GM10266 (cell line): ENCODE measurements around the gene ANKRD35.

Experiments
- DNase-seq: peaks from one replicate; pipeline ENCODE4 v3.0.0; 2012; ENCODE audit errors: extremely low spot score
- TF ChIP-seq, protein P1 (sequence below): IDR thresholded peaks from 2 replicates; pipeline ENCODE4 v1.5.1; 2012; ENCODE audit warnings: mild to moderate bottlenecking, low read depth; ENCODE audit not compliant: control insufficient read depth, insufficient read depth; ENCODE audit errors: missing control alignments

The ANKRD35 gene

DNA sequence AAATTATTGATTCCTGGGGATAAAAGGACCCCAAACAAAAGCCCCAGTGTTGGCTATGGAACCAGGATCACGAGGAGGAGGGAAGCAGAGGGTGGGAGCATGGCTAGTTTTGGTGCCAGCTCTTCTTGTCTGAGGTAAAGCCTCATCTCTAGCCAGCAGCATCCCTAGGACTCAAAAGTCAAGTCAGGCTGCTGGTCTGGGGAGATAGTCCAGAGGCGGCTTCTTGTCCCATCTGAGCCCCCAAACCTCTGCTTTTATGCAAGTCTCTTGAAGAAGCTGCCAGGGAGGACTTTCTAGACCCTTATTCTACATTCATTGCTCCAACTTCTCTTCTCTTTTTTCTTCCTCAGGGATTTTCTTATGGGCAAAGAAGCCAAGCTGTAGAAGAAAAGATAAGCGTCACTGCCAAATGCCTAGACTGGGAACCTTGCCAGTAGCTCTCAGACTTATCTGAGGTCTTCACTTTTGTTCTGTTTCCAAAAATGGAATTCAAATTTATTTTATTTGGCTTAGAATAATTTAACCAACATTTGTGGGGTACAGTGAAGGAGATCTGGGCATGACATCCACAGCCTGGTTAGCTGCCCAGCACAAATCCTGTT is 6.9 kb upstream of the ANKRD35 start:
- TF ChIP-seq, protein P1, sequence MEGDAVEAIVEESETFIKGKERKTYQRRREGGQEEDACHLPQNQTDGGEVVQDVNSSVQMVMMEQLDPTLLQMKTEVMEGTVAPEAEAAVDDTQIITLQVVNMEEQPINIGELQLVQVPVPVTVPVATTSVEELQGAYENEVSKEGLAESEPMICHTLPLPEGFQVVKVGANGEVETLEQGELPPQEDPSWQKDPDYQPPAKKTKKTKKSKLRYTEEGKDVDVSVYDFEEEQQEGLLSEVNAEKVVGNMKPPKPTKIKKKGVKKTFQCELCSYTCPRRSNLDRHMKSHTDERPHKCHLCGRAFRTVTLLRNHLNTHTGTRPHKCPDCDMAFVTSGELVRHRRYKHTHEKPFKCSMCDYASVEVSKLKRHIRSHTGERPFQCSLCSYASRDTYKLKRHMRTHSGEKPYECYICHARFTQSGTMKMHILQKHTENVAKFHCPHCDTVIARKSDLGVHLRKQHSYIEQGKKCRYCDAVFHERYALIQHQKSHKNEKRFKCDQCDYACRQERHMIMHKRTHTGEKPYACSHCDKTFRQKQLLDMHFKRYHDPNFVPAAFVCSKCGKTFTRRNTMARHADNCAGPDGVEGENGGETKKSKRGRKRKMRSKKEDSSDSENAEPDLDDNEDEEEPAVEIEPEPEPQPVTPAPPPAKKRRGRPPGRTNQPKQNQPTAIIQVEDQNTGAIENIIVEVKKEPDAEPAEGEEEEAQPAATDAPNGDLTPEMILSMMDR, result no peak
- DNase-seq, result no peak

DNA sequence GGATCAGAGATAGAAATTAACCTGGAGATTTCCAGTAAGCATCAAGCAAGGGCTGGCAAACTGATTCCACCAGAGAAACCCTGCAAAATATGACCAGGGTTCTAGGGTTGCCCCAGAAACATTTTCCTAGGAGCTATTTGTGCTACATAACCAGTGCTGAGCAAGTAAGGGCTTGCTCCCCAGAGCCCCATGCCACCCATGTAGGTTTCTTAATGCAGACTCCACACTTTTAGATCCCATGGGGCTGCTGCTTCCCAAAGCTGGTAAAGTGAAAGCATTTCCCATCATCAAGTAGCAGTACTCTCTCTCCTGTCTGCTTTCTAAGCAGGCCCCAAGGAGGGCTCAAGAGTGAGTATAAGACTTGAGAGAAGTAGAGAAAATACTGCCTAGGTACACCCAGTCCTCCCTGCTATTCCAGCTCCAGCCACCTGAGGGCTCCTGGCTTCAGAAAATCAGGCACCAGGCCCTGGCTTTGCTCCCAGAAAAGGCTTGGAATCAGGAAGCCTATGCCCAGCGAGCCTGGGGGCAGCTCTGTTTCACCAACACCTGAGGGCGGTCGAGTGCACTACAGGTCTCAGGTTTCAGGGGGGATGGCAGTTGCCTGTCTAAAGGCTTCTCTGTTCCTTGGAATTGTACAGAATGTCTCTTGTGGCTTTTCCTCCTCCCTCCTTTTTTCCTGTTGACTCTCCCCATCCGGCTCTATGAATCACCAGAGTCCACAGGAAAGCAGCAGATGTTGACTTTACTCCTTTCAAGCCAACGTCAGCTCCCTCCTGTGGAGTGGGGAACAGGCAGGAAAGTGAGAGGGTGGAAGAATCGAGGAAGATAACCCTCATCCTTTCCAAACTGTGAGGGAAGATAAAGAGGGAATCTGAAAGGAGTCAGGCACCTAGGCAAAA is 6.2 kb upstream of the ANKRD35 start:
- TF ChIP-seq, protein P1, result peak; percentile 72
- peak; percentile 76 for DNase-seq

DNA sequence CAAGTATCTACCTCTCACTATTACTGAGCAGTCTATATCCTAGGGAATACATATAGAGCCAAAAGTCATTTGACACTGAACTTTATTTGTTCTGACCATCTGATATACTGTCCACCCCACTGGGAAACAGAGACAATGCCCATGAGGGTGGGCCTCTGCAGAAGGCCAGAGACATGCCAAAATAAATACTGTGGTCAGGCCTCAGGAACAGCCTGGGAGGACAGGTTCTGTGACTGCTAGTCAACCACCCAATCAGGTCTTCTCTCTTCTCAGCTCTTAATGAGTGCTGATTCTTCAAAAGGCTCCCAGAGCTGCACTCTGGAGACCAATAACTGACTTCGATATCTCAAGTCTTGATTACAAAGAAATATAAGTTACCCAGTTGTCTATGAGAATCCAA is 5.5 kb upstream of the ANKRD35 start:
- DNase-seq, result no peak
- TF ChIP-seq, protein P1, result no peak

DNA sequence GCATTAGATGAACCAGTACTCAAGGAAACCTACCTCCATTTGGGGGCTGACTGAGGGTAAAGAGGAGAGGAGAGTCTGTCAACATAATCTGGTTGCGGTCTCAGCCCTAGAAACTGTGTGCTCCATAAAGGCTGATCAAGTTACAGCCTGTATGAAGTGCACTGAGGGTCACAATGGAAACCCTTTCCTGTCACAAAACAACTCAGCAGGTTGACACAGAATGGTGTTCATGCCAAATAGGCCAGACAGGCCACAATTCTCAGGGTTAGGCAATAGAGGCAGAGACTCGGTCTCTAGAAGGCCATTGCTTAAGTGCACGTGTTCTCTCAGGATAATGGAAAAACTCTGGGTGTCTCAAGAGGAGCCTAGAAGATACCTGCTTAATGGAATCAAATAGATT is 4.1 kb upstream of the ANKRD35 start:
- no peak for DNase-seq
- TF ChIP-seq, protein P1, result no peak

DNA sequence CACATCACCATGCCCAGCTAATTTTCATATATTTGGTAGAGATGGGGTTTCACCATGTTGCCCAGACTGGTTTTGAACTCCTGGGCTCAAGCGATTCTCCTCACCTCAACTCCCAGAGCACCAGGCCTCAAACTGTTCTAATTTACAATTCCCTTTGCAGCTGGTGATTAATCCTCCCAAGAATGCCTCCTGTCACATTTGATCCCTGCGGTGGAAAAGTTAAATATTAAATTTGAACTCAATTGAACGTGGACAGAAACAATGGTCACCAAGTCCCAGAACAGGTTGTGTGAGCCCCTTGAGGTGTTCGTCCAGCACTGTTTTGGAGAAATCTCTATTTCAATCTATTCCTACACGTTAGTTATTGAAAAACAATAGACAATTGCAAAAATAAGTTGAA is 2.0 kb upstream of the ANKRD35 start:
- TF ChIP-seq, protein P1, result no peak
- no peak for DNase-seq

DNA sequence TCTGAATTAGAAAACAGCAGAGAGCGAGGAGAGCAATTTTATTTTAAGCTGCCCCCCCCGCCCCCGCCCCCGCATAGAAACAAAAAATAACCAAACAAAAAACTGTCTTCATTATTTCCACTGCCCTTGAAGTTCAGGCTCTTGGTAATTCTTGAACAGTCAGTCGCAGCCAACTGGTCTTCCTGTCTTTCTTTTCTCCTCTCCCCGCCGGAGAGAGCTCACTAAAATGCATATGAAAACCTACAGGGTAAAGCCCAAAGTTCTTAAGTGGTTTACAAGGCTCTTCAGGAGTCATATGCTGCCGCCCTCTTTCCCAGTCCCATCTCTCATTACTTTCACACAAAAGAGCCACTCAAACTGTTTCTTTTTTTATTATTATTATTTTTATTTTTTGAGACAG is 1.1 kb upstream of the ANKRD35 start:
- no peak for DNase-seq

More for the DNA sequence above, 1.1 kb upstream of the ANKRD35 start:
- TF ChIP-seq, protein P1, result no peak
